GM19025 (cell line): ENCODE measurements around the gene NPAS3.

Experiments
- ATAC-seq: cut with Tn5 transposase; IDR thresholded peaks from one replicate; pipeline ENCODE4 v1.9.1; 2021; ENCODE audit warnings: mild to moderate bottlenecking, low read depth, moderate library complexity; ENCODE audit not compliant: unreplicated experiment

Gene NPAS3

DNA sequence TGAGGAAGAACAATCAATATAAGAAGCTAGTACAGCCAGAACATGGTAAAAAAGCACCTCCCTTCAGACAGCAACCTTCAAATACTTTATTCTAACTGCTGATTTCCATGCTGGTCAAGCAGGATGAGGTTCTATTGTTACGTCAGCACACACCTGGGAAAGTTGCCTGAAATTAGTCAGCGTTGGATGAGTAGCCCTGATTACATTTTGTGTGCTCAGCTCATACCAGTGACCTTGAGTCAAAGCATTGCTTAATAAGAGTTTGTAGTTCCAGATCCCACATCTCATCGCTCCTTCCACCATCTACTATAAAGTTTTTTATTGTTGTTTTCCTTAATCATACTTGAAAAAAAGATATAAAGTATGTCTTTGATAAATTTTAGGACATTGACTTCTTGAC lies 650.7 kb downstream of the NPAS3 start:
- ATAC-seq = no peak

DNA sequence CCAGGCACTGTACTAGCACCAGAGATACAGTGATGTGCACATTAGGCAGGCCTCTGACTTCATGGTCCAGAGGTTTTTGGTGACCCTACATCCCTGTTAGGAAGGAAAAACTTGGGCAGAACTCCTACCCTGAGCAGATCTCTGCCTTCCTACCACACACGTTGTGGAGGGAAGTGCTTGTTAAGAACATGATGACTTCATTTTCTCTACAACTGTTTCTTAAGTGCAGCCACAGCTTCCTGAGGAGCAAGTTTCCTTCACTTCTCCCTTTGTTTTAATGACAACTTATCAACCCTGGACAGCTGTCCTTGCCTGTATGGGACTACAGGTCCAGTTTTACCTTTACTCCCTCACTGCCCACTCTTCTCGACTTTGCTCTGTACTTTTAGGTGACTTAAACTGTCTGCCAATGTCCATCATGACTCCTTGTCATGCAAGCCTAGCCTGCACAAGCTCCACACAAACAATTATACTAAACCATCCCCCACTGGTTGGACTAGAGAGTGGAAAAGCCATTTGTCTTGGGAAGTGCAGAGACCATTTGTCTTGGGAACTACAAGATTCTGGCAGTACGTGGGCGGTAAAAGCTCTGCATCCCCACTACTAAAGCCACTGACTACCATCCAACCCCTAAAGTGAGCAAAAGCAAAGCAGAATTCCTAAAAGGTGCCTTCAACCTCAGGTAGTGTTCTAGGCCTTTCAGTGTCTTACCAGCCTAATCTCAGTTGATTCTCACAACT lies 652.4 kb downstream of the NPAS3 start:
- no peak for ATAC-seq

DNA sequence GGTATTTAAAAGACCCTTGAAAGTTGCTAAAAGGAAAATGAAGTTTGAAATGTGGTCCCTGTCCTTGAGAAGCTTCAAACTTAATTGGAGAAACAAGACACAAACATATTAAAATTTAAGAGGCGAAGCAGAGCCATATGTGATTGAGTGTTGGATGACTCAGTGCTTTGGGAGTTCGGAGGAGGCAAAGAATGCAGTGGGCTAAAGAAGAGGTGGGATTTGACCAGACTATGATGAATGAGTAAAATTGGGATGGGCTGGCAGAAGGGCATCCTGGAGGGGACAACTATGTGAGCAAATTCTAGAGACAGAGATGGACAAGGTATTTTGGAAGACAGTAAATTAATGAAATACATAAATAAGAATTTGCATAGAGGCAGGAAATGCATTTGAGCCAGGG lies 653.6 kb downstream of the NPAS3 start:
- ATAC-seq = no peak

DNA sequence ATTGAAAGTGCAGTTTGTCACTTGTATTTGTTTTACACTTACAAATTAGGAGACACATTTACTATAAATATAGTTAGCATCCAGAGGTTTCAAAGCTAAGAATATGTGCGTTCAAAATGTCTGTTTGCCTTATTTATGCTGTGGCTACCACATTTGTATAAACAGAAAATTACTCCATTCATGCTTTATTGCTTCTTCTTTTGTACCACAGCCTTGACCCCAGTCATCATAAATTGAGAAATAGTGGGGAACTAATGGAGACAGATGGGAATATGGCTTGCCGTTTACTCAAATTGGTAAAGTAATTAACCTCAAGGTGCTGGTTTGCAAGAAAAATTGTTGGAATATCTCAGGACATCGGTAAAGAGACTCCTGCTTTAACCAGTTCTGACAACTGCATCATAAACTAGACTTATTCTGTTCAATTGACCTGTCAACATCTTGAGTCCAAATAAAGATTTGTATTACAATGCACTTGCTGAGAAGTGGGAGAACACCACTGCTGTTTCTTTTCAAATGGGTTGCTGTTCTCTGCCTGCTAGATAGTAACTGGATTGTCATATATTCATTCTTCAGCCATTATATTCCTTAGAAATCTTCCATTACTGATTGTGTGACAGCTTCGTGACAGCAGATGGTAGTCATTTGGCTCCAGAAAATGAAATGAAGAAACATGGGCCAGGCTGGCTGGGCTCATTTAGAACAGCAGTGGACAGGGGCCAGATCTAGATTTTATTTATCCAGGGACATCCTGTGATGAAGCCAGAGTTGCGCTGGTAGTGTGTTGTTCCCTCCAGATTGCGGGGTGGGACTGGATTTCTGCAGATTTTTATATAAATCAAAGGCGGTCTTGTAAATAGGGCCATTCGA lies 657.8 kb downstream of the NPAS3 start:
- ATAC-seq = no peak

DNA sequence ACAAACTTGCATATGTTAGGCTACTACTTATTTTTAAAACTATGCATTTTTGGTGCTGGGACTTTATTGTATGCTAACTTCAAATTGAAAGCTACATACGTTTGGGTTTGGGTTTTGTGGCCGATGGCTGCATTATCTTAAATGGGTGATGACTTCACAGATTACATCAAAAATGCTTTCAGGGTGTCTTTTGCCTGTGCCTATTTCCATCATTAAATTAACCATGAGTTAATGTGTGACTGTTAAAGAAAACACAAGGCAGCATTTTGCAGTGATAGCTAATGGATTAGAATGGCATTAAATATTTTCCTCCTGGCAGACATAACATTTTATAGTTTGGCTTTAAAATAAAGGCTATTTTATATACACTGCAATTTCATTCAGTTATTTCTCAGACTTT lies 659.9 kb downstream of the NPAS3 start:
- ATAC-seq = no peak

DNA sequence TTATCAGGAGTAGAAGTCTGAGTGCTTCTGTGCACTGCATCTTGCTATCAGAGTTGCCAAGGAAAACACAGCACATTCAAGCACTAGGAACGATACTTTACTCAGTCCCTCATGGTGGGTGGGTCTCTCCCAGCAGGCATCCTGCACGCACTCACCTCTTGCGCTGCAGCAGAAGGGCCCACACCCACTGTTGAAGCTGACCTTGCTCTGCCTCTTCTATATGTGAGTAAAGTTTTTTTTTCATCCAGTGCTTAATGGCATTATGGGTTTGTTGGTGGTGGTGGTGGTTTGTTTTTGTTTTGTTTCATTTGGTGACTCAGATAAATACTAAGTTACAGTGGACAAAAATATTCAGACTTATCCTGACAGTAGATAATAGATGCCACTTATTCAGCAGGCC lies 663.7 kb downstream of the NPAS3 start:
- ATAC-seq = no peak

DNA sequence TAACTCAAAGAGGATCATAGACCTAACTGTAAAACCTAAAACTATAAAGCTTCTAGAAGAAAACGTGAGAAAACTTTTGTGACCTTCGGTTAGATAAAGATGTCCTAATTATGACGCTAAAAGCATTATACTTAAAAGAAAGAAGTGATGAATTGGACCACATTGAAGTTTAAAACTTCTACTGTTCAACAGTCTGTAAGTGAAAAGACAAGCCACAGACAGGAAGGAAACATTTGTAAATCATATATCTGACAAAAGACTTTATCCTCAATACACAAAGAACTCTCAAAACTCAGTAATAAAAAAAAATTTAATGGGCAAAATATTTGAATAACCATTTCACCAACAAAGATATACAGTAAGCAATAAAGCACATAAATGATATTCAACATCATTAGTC lies 667.9 kb downstream of the NPAS3 start:
- no peak for ATAC-seq

DNA sequence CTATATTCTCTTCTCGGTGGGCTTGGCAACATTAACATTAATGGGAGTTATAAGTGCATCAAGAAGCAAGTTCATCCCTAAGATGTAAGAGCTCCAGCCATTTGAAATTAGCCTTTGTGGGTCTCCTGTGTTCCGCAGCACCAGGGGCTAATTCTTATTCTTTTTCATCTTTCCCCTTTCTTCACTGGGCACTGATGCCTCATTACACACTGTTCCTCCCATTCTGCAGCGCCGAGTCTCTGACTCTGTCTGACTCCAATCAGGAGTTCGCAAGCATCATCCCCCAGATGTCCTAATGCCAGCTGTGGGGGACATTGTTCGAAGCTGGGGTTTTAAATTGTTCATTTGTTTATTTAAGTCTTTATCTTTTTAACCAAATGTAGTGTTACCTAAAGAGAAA lies 670.9 kb downstream of the NPAS3 start:
- ATAC-seq = no peak

DNA sequence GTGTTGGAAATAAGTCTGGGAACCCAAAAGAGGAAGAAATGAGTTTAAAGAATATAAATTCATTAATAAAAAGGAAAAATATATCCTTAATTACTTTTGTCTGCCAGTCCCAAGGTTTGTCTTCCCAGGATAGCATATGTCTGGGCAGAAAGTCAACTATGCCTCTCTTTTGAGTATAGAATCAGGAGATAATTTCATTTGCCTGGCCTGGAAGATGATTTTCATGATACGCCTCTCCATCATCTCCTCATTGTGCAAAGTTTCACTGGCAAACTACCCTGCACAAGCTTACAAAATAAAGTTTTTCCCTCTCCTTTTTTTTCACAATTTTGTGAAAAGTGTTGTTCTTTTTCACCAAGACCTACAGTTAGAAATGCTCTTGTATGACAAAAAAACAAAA lies 671.4 kb downstream of the NPAS3 start:
- no peak for ATAC-seq

DNA sequence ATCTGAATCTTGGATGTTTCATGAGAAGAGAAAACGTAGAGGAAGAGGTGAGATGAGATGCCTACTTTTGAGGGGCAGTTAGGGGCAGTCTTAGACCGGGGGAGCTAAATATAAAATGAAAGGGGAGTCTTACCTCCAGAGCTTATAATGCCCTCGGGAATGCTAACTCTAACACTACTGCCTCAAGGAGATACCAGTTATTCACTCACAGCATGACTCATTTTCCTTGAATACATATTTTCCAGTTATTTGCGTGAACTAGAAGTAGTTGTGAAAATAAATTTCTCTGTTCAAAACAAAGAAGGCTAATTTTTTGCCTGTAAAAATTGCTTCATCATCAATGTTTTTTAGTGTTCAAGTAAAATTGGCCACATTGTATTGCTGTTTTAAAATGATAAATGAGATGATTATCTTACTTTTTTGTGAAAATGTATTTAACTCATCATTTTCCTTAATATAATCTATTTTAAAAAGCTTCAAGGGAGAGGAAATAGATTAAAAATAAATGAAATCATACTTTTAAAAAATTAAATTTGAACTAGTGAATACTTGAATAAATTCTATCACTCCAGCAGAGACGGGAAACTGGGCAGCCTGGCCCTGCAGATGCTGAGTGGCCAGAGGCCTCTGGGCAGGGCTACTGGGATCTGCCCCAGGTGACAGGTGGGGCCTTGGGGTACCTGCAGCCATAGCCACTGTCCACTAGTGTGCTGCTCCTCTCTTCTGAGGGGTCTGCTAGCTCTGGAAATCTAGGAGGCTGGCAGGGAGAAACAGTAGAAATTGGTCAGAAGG lies 672.9 kb downstream of the NPAS3 start:
- ATAC-seq = no peak

DNA sequence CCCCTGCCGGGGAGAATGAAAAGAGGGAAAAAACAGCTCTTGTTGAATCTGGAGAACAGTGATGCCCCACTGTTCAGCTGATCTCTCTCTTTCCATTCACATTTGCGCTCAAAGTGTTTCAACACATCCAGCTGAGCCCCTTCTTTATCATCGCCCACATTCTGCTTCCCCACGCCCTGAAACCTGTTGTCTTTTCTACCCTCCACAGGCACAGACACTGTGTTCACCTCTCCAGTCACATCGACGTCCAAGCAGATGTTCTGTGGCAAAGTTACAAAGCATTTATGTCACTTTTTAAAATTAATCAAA lies 673.5 kb downstream of the NPAS3 start:
- ATAC-seq = no peak

DNA sequence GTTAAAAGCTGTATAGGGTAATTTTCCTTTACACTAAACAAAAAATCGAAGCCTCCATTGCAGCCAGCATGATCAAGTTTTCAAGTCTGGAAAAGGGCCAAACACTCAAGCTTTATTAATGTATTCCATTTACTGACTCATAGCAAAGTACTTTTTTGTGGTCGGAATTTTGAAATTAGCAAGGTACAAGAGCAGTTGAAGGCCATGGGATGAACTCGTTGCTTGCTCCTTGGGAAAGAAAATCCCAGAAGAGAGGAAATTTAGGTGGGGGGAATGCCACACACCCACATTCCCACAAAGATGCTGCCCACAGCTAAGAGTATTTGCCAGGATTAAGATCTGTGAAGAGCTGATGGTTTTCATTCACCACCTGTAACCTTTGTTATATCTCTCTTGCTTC lies 678.5 kb downstream of the NPAS3 start:
- ATAC-seq = no peak

DNA sequence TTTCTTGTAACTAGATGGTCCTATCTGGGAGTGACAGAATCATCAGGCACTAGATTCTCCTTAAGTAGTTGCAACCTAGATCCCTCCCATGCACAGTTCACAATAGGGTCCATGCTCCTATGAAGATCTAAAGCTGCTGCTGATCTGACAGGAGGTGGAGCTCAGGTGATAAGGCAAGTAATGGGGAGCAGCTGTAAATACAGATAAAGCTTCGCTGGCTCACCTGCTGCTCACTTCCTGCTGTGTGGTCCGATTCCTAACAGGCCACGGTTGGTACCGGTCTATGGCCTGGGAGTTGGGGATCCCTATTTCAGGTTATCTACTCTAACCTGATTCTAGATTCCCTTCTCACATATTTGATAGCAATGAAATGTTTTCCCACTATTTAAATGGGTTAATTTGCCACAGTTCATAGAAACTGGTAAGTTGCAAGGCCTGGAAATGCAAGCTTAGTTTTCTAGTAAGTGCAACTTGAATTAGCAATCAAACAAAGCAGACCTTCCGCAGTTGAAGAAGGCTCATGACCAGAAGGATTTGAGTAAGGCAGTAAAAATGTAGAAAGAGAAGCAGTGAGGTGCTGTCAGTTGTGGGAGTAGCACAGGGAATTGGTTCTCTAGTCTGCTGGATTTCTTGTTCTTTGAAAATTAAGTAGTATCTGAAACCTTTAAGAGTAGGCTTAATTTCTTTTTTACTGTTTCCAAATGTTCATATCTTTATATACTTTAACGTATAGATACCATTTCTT lies 679.9 kb downstream of the NPAS3 start:
- ATAC-seq = no peak

DNA sequence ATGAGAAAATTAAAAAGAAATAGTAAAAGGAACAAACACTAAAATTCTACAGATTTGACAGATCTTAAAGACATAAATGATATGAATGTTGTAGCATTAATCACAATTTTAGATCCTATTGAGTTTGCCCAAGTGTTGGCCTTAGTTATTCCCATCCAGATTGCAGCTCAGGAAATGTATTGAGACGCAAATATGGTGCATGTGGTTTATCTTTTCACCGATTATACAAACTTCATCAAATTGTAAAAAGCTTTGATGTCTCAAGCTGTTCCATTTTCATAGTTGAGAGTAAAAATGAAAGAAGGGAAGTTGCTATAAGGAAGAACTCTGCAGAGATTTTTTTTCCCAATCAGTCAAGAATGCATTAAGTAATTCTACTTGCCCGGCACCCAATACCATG lies 683.8 kb downstream of the NPAS3 start:
- ATAC-seq = no peak

DNA sequence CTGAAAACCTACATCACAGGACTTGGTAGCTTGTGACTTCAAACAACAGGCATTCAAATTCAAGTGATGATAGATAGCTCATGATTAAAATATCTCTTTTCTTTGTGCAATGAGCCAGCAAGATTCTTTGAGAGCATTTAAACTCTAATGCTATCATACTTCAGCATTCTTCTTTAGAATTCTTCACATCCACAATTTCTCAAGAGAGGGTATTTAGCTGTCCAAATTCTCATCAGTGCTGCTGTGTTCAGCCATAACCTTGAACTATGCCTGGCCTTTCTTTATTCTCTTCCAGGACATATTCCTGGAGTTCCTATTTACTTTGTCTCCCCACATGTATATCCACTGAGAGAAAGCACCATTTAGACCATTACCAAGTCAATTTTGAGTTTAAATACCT lies 691.1 kb downstream of the NPAS3 start:
- no peak for ATAC-seq

DNA sequence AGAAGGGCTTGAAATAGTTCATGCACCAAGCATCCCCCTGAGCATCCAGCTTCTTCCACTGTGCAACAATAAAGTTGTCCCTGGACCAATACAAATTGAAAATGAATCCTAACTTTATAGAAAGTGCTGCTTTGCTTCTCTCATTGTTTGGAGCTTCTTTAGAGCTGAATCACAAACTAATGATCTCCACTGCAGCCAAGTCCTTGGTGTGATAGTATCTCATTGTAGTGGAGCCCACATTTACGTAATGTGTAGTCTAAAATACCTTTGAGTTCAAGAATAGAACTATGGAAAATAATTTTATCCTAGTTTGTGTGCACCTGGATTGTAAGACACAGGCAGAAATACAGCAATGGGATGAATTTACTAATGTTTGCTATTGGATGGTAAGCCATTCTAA lies 692.3 kb downstream of the NPAS3 start:
- ATAC-seq = no peak

DNA sequence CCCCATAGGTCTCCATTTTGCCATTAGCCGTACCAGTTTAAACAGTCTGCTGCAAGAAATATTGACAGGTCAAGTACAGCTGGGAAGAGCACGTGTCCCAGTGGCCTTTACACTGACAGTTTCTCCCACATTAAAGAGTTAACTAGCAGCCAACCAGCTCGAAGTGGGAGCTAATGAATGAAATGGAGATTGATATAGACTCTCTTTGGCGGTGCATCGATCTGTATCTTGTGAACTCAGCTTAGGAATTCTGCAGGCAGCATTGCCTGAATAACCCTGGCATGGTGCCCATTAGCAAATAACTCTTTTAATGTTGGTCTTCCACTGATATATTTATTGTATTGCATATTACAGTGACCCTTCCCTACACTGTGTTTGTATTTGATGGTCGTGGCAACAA lies 692.8 kb downstream of the NPAS3 start:
- no peak for ATAC-seq

DNA sequence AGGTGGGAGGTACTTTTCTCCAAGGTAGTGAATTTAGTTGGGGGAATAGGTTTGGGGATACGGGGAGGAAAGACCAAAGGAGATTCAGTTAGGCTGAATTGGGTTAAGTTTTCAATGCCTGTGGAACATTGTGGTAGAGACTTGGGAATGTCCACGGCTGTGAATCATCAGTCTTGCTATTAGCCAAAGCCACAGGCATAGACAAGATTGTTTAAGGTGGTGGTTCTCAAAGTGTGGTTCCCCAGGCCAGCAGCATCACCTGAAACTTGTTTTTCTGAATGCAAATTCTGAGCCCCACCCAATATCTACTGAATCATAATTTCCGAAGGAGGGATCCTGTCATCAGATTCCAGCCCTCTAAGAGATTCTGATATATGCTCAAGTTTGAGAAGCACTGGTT lies 696.0 kb downstream of the NPAS3 start:
- no peak for ATAC-seq

DNA sequence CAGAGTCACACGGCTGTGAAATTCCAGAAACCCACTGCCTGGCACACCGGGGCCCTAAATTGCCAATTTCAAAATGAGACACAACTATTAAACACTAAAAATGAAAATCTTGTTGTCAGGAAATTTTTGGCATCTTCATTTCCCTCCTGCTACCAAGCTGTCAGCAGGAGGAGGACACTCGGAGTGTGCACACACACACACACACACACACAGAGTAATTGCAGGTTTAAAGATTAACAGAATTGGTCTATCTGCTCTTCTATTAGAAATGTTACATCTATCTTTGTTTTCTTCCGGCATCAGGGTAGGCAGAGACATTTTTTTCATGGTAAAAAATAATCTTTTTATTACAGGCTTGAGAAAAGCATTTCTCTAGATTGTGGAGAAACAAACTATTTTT lies 698.0 kb downstream of the NPAS3 start:
- ATAC-seq = no peak

DNA sequence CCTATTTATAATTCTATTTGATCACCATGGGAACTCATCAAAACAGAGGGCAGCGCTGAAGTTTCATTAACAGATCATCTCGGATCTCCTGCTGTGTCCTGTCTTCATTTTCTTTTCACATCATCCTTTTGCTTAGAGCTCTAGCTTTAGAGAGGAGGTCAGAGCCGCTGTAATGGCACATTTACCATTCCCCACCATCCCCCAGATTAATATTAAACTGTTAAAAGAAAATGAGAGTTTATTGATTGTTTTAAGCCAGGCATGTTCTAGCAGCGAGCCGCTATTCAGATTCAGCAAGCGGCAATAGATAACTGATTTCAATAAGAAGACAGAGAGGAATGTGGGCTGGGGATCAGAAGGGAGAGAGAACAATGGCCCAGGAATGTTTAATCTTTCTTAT lies 703.4 kb downstream of the NPAS3 start:
- ATAC-seq = no peak
